CD4-positive, alpha-beta T cell treated with Interleukin-6 at 100 ng/mL for 8 hours (primary cell): Measurements from ENCODE around the gene PRTN3.
A peak's percentile ranks its signal among the peaks of the same experiment; 100 is the strongest.

Experiments
- DNase-seq: peaks from one replicate; pipeline ENCODE4 v3.0.0-alpha.2; 2020; ENCODE audit warnings: mixed read lengths, low spot score

PRTN3 gene

GRCh38 chr19:840519-841206 lies at the start of gene PRTN3:
Gene PRTN3 (plus strand): TSS chr19:840999. CDS start chr19:841009, 10 bp downstream.
- no peak for DNase-seq

GRCh38 chr19:791007-791566 lies 49.7 kb upstream of the PRTN3 start:
- DNase-seq = no peak

DNA sequence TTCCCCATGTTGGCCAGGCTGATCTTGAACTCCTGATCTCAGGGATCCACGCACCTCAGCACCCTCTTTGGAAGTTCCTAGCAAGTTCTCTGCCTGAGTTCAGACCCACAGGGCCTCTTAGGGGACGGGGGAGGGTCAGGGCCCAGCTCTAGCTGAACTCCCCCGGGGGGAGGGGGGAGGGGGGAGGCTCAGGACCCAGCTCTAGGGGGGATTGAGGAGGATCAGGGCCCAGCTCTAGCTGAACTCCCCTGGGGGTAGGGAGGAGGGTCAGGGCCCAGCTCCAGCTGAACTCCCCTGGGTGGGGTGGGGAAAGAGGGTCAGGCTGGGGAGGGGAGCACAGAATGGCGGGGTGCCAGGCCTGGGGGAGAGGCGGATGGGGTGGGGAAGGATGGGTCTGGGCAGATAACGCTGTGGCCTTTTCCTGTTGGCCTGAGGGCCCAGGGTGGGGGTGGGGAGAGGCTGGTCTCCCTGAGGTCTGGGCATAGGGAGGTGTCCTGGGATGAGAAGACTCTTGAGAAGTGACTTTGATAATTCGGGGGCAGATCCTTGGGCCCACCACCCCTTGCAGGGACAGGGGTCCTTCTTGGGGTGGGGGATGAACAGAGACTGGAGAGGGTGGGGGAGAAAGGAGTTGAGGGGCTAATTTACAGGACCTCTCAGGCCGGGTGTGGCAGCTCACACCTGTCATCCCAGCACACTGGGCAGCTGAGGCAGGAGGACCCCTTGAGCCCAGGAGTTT lies 49.1 kb upstream of the PRTN3 start:
- DNase-seq = no peak

DNA sequence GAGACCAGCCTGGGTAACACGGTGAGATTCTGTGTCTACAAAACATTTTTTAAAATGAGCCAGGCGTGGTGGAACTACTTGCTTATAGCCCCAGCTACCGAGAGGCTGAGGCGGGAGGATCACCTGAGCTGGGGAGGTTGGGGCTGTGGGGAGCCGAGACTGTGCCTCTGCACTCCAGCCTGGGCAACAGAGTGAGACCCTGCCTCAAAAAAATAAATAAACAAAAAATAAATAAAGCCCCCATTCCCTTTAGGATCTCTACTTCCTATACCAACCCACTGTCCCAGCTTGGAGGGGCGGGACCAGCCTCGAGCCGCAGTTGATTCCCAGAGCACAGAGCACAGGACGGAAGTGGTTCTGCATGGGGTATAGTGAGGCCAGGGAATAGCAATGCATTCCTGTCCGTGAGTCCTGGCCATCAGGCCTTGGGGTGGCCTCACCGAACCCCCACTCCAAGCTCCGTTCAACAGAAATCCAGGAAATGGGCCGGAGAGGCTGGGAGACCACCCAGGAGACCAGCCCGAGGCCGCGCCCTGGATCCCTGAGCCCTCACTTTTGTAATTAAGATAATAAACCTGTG lies 48.4 kb upstream of the PRTN3 start:
- no peak for DNase-seq

GRCh38 chr19:793806-794205 lies 47.0 kb upstream of the PRTN3 start:
- DNase-seq = no peak

GRCh38 chr19:795073-795611 lies 45.7 kb upstream of the PRTN3 start:
- DNase-seq = no peak

- DNase-seq = no peak
Measured at GRCh38 chr19:795691-796581, 44.9 kb upstream of the PRTN3 start.

DNA sequence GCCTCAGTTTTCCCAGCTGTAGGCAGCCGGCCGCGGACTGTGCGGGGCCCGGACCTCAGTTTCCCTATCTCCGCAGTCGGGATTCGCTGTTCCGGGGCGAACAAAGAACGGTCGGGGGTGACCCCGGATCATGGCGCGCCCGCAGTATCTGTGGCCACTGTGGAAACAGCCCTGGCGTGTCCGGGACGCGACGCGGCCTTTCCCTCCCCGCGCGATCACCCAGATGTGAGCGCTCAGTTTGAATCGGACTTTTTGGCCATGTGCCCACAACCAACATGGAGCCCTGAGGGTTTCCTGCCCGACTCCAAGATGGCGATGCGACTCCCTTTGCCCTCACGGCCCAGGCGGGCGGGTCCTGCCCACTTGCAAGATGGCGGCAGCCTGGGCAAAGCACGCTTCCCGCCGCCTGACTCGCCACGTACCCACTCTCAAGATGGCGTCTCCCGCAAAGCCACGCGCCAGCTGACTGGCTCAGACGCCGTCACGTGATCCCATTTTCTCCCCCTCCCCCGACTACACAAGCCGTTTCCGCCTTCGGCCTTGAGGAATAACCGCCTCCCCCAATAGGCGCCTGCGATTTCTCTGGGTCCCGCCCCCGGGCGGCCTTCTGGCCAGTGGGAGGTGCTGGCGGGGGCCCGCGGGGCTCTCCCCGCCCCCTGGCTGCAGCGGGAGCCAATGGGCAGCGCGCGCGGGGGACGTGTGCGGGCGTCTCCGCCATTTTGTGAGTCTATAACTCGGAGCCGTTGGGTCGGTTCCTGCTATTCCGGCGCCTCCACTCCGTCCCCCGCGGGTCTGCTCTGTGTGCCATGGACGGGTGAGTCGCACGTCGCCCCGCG lies 43.9 kb upstream of the PRTN3 start, which contains the start of gene PTBP1:
TSS of gene PTBP1 (plus strand) at position 761 of the 836 bp plus-strand sequence. CDS start at position 807, 46 bp downstream.
- DNase-seq = peak; percentile 100

DNA sequence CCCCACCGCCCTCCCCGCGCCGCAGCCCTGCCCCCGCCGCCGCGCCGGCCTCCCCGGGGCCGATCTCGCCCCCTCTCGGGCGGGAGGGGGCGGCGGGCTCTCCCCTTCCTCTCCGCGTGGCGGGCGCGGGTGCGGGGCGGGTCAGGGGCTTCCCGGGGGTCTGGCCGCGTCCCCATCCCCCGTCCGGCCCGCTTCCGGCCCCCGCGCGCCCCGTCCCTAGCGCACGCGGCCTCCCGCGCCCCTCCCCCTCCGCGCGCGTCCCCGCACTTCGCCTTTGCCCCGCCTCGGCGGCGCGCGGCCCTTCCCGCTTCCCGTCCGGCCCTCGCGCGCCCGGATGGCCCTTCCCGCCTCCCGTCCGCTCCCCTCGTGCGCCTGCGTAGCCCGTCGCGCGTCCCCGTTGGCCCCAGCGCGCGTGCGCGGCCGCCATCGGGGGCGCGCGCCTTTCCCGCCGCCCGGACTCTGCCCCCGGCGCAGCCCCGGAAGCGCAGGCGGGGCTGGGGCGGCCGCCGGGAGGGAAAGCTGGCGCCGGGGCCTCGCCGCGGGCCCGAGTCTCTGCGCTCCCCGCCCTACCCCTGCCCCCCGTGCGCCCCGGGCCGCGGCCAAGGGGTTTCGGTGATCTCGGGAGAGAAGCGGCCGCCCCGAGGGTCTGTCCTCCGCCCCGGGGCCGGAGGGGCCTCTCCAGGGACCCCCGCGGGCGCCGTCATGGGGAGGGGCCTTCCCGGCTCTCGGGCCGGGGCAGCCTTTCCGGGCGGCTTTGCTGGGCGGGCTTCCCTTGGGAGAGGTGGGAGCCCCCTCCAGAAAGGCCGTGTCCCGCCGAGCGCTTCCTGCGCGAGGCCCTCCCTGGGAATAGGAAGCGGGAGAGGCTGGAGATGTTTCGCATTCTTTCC lies 43.0 kb upstream of the PRTN3 start:
- DNase-seq = peak; percentile 88

DNA sequence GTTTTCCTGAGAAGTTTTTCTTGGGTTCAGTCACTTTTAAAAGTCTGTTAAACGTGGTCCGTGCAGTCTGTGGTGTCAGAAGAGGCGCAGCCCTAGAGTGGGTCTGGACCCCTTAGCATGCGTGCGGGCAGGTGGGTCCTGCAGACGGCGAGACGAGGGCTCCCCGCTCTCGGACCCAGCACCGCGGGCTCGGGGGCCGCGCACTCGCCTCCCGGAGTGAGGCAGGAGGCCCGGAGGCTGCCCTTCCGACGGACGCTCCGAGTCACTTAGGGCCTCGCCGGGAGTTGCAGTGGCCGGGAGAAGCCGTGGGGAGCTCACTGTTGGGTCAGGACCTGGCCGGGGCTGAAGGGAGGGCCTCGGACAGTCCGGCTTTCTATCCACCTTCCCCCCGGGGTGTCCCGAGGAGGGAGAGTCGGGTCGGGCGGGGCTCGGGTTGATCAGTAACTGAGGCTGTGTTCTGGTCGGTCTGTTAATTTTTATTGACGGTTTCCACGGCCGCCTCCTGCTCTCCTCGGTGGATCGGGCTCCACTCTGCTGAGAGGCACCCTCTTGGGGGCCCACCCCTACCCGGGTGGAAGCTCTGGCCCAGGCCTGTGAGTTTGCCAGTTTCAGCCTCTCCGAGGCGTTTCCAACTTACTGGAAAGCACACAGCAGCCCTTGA lies 42.3 kb upstream of the PRTN3 start:
- DNase-seq = no peak

- no peak for DNase-seq
Measured at GRCh38 chr19:799076-799881, 41.5 kb upstream of the PRTN3 start.

DNA sequence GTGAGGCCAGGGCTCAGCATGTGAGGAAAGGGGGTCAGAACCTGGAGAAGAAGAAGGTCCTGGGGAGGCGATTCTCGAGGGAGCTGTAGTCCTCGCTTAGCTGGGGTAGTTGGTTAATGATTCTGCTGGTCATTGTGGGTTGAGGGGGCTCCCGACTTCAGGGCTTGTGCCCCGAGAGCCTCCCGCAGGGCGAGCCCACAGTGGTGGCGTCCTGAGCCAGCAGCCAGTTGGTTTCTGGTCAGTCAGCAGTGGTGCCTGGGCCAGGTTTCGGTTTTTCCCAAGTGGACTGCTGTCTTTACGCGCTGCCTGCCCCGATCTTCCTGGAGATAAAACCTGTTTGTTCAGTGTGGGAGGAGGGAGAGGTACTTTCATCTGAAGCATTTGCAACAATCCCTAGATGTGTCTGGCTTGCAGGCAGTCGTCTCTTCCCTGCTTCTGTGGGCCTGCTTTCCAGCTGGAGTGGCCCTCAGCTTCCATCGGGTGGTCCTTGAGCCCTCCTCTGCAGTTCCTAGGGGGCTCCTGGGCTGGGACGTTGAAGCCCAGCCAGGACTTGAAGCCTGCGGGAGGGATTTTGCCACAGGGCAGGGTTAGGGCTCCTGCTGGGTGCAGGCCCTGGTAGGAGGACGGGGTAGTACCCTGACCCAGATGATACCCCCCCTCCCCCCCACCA lies 40.3 kb upstream of the PRTN3 start:
- no peak for DNase-seq

GRCh38 chr19:801030-801860 lies 39.6 kb upstream of the PRTN3 start:
- no peak for DNase-seq

GRCh38 chr19:801861-802497 lies 38.8 kb upstream of the PRTN3 start:
- no peak for DNase-seq

GRCh38 chr19:802498-803098 lies 38.2 kb upstream of the PRTN3 start:
- no peak for DNase-seq

DNA sequence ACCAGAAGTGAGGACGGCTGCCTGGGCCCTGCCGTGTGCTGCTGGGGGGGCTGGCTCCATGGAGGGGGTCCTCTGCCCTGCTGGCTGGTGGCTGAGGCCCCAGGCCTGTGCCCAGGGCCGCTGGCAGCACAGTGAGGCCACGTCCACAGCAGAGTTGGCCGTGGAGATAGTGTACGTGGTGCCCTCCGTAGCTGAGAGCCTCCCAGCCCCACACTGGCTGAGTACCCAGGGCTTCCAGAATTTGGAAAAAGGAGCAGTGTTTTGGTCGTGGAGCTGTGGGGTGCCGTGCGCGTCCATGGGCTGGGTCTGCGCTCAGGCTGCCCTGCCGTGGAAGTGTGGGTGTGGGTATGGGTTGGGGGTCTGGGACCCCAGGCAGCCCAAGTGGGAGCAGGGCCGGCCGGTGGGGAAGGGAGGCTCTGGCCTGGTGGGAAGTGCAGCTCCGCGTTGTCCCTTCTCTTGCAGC lies 37.7 kb upstream of the PRTN3 start:
- no peak for DNase-seq
